SU-DHL-6 (cell line): ENCODE results near the gene MGAT5B.

Experiments used
- H2AFZ ChIP-seq: fragments of 200-600 bp; sonication (generic); 2 replicates; pipeline ENCODE4 v1.6.1; 2014; ENCODE audit warnings: low read depth, mild to moderate bottlenecking, moderate library complexity, mixed read lengths, antibody characterized with exemption, low read length; ENCODE audit not compliant: severe bottlenecking
- H3F3A ChIP-seq: fragments of 200-600 bp; shearing (Covaris generic); 2 replicates; pipeline ENCODE4 v1.6.0; 2016; ENCODE audit warnings: antibody characterized with exemption, mild to moderate bottlenecking; ENCODE audit not compliant: insufficient read depth
- H3K27ac ChIP-seq: fragments of 200-600 bp; sonication (generic); 2 replicates; pipeline ENCODE4 v1.5.1; 2016; ENCODE audit warnings: low read depth, mild to moderate bottlenecking, low read length, moderate library complexity, mixed read lengths
- H3K27me3 ChIP-seq: fragments of 200-600 bp; sonication (generic), shearing (Covaris generic); 2 replicates; pipeline ENCODE4 v1.6.0; 2014; ENCODE audit warnings: mild to moderate bottlenecking, low read length
- H3K36me3 ChIP-seq: fragments of 200-600 bp; sonication (generic); 2 replicates; pipeline ENCODE4 v1.6.1; 2014; ENCODE audit warnings: mild to moderate bottlenecking, low read length, mixed read lengths
- H3K4me2 ChIP-seq: fragments of 300-600, 200-600 bp; shearing (Covaris generic), sonication (generic); 2 replicates; pipeline ENCODE4 v1.6.0; 2014; ENCODE audit warnings: low read length, low read depth, mild to moderate bottlenecking; ENCODE audit not compliant: poor library complexity, severe bottlenecking
- H3K4me3 ChIP-seq: fragments of 200-600 bp; sonication (generic); 2 replicates; pipeline ENCODE4 v1.5.1; 2014; ENCODE audit warnings: antibody characterized with exemption, low read length, mild to moderate bottlenecking, mixed read lengths; ENCODE audit not compliant: insufficient read depth, poor library complexity, severe bottlenecking
- H3K79me2 ChIP-seq: fragments of 200-600 bp; sonication (generic); 2 replicates; pipeline ENCODE4 v1.6.1; 2014; ENCODE audit warnings: mild to moderate bottlenecking, low read length, moderate library complexity; ENCODE audit not compliant: insufficient read depth
- H3K9ac ChIP-seq: fragments of 200-600 bp; sonication (generic); 2 replicates; pipeline ENCODE4 v1.7.0; 2014; ENCODE audit warnings: mild to moderate bottlenecking, low read length
- H3K9me2 ChIP-seq: fragments of 200-600 bp; sonication (generic); replicated peaks from 2 replicates; pipeline ENCODE4 v1.6.1; 2014; ENCODE audit warnings: low read length; ENCODE audit not compliant: insufficient read depth
- H3K9me3 ChIP-seq: fragments of 200-600 bp; sonication (generic); 2 replicates; pipeline ENCODE4 v1.6.1; 2014; ENCODE audit warnings: low read length, mixed read lengths; ENCODE audit not compliant: insufficient read depth
- H4K20me1 ChIP-seq: fragments of 200-600 bp; sonication (generic); 2 replicates; pipeline ENCODE4 v1.6.1; 2014; ENCODE audit warnings: low read depth, mild to moderate bottlenecking, antibody characterized with exemption, low read length, moderate library complexity, mixed read lengths
- CTCF ChIP-seq: fragments of 200-600 bp; sonication (generic); IDR thresholded peaks from one replicate; pipeline ENCODE4 v1.5.1; 2017; ENCODE audit warnings: antibody characterized with exemption, mild to moderate bottlenecking, low read length, moderate library complexity; ENCODE audit not compliant: insufficient read depth, poor library complexity, severe bottlenecking
- EZH2phosphoT487 ChIP-seq: fragments of 200-600 bp; sonication (generic), shearing (Covaris generic); conservative IDR thresholded peaks from 2 replicates; pipeline ENCODE4 v1.6.1; 2018; ENCODE audit warnings: mild to moderate bottlenecking, antibody characterized with exemption, low read length, moderate library complexity, mixed read lengths

Gene MGAT5B

GRCh38 chr17:76953066-76953465 is 84.9 kb downstream of the MGAT5B start:
- H3K4me3 ChIP-seq: no peak overlapping the region
- no peaks in the 10 kb centered on the region for H3K79me2 ChIP-seq
- no peaks in the 10 kb centered on the region for H3K9me2 ChIP-seq
- H3K27ac ChIP-seq: no peak overlapping the region
- no peaks in the 10 kb centered on the region for H4K20me1 ChIP-seq
- H3K4me2 ChIP-seq: no peak overlapping the region
- no peaks in the 10 kb centered on the region for H3K9me3 ChIP-seq
- H3K27me3 ChIP-seq: no peaks in the 10 kb centered on the region
- no peaks in the 10 kb centered on the region for H3K36me3 ChIP-seq
- no peak for TF ChIP-seq CTCF
- TF ChIP-seq EZH2phosphoT487: no peak
- no peak overlapping the region for H3K9ac ChIP-seq
- no peak overlapping the region for H2AFZ ChIP-seq
- H3F3A ChIP-seq: no peaks in the 10 kb centered on the region

- H2AFZ ChIP-seq: no peak overlapping the region
- H3F3A ChIP-seq: no peaks in the 10 kb centered on the region
- no peak overlapping the region for H3K9ac ChIP-seq
- H3K27ac ChIP-seq: no peak overlapping the region
- H4K20me1 ChIP-seq: no peaks in the 10 kb centered on the region
- no peaks in the 10 kb centered on the region for H3K9me3 ChIP-seq
- no peaks in the 10 kb centered on the region for H3K79me2 ChIP-seq
- no peak overlapping the region for H3K4me2 ChIP-seq
- no peak overlapping the region for H3K4me3 ChIP-seq
- no peaks in the 10 kb centered on the region for H3K9me2 ChIP-seq
- TF ChIP-seq EZH2phosphoT487 (no peak), CTCF (no peak)
- H3K27me3 ChIP-seq: no peaks in the 10 kb centered on the region
- no peaks in the 10 kb centered on the region for H3K36me3 ChIP-seq
Observed at GRCh38 chr17:76953946-76954345, 85.7 kb downstream of the MGAT5B start.

- Histone ChIP-seq H3K79me2 (no peaks in the 10 kb centered on the region), H3K27ac (no peak overlapping the region), H3F3A (no peaks in the 10 kb centered on the region), H3K4me2 (no peak overlapping the region), H3K27me3 (no peaks in the 10 kb centered on the region), H3K9me3 (no peaks in the 10 kb centered on the region), H2AFZ (no peak overlapping the region), H3K36me3 (no peaks in the 10 kb centered on the region), H3K4me3 (no peak overlapping the region), H4K20me1 (no peaks in the 10 kb centered on the region), H3K9me2 (no peaks in the 10 kb centered on the region), H3K9ac (no peak overlapping the region)
- no peak for TF ChIP-seq EZH2phosphoT487
- TF ChIP-seq CTCF: no peak
Observed at GRCh38 chr17:76955191-76955590, 87.0 kb downstream of the MGAT5B start.
